Measurements from ENCODE around the gene CCDC117.

The CCDC117 gene

DNA sequence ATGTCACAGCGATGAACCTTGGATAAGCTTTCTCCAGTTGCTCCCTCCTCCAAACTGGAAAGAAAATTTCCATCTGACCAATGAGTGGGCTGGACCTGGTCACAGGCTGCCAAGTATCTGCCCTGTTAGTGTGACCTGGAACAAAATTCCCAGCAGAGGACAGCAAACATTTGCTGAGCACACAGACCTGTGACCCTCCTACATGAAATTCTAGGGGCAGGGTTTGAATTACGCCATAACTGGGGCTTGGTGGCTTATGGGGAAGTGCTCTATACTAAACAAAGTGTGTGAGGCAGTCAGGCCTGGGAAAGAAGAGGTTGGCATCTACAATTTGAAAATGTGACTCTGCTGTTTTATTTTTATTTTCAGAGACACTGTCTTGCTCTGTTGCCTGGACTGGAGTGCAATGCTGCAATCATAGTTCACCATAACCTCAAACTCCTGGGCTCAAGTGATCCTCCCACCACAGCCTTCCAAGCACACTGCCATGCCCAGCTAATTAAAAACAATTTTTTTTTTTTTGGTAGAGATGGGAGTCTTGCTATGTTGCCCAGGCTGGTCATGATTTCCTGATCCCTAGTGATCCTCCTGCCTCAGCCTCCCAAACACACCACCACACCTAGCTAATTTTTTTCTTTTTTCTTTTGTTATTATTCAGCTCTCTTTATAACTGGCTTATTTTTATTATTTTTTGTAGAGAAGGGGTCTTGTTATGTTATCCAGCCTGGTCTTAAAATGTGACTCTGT lies 41.5 kb downstream of the CCDC117 start:
- TF ChIP-seq POLR2A (IDR thresholded peaks at IDR 0.05; ENCODE audit: extremely low read depth, insufficient read length) (no peak), MYC (IDR thresholded peaks at IDR 0.05; ENCODE audit: low read depth, low read length) (0 out of 2 replicates have a peak, but pooled peaks have one; percentile 35)
- peak; percentile 91 for DNase-seq (ENCODE audit: low read depth)
- no peak overlapping the region for H3K4me3 ChIP-seq (ENCODE audit: low read depth, low read length)

DNA sequence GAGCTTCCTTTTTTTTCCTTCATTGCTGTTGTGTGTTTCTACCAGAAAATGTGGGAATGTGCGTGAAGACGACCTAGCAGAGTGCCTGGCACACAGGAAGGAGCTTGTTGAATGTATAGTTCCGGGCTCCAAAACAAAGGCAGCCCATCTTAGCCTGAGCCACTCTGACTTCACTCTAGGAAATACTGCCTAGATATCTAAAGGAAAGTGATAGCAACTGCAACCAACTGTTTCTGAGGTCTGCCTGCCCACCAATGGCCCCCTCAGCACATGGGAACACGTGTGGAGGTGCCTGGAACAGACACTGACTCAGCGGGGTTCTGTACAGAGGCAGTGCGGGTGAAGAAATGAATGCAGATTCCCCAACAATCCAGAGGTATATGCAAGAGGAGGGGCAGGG lies 42.6 kb downstream of the CCDC117 start:
- H3K4me3 ChIP-seq (ENCODE audit: low read depth, low read length) = no peak overlapping the region
- no peak for DNase-seq (ENCODE audit: low read depth)
- TF ChIP-seq, protein P1, sequence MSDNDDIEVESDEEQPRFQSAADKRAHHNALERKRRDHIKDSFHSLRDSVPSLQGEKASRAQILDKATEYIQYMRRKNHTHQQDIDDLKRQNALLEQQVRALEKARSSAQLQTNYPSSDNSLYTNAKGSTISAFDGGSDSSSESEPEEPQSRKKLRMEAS (IDR thresholded peaks at IDR 0.05; ENCODE audit: low read depth, low read length) = no peak
- TF ChIP-seq, protein P2, sequence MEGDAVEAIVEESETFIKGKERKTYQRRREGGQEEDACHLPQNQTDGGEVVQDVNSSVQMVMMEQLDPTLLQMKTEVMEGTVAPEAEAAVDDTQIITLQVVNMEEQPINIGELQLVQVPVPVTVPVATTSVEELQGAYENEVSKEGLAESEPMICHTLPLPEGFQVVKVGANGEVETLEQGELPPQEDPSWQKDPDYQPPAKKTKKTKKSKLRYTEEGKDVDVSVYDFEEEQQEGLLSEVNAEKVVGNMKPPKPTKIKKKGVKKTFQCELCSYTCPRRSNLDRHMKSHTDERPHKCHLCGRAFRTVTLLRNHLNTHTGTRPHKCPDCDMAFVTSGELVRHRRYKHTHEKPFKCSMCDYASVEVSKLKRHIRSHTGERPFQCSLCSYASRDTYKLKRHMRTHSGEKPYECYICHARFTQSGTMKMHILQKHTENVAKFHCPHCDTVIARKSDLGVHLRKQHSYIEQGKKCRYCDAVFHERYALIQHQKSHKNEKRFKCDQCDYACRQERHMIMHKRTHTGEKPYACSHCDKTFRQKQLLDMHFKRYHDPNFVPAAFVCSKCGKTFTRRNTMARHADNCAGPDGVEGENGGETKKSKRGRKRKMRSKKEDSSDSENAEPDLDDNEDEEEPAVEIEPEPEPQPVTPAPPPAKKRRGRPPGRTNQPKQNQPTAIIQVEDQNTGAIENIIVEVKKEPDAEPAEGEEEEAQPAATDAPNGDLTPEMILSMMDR (IDR thresholded peaks at IDR 0.05; ENCODE audit: low read depth, low read length) = no peak
- TF ChIP-seq MYC (IDR thresholded peaks at IDR 0.05; ENCODE audit: low read depth, low read length) = no peak
- TF ChIP-seq POLR2A (IDR thresholded peaks at IDR 0.05; ENCODE audit: extremely low read depth, insufficient read length) = no peak

DNA sequence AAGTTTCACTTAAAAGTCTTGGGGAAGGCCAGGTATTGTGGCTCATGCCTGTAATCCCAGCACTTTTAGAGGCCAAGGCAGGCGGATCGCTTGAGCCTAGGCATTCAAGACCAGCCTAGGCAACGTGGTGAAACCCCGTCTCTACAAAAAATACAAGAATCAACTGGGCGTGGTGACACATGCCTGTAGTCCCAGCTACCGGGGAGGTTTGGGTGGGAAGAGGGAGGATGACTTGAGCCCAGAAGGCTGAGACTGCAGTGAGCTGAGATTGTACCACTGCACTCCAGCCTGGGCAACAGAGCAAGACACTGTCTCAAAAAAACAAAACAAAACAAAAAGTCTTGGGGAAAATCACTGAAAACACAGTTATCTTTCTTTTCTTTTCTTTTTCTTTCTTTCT lies 43.2 kb downstream of the CCDC117 start:
- no peak for DNase-seq (ENCODE audit: low read depth)
- no peak overlapping the region for H3K4me3 ChIP-seq (ENCODE audit: low read depth, low read length)

DNA sequence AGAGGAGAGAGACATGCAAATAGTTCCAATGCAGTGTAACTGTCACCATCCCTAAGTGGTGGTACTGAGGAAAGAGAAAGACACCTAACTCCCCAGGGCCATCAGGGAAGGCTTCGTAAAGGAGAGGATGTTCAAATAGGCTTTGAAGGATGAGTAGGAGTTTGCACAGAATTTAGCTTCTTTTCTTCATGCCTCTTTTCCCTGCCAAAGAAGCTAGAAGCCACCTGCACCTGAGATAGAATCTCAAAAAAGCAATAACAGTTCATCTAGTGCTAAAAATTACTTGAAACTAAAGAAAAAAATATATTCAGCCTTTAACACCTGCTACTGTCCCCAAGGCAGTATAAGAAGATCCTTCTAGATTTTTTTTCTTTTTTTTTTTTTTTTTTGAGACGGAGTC lies 44.6 kb downstream of the CCDC117 start:
- no peak overlapping the region for H3K4me3 ChIP-seq (ENCODE audit: low read depth, low read length)
- TF ChIP-seq POLR2A (IDR thresholded peaks at IDR 0.05; ENCODE audit: extremely low read depth, insufficient read length) = no peak
- TF ChIP-seq, protein P1 (IDR thresholded peaks at IDR 0.05; ENCODE audit: low read depth, low read length) = no peak
- TF ChIP-seq, protein P2 (IDR thresholded peaks at IDR 0.05; ENCODE audit: low read depth, low read length) = no peak
- no peak for TF ChIP-seq MYC (IDR thresholded peaks at IDR 0.05; ENCODE audit: low read depth, low read length)

More for the DNA sequence above, 43.2 kb downstream of the CCDC117 start:
- TF ChIP-seq, protein P1 (IDR thresholded peaks at IDR 0.05; ENCODE audit: low read depth, low read length) = no peak
- TF ChIP-seq MYC (IDR thresholded peaks at IDR 0.05; ENCODE audit: low read depth, low read length) (no peak), POLR2A (IDR thresholded peaks at IDR 0.05; ENCODE audit: extremely low read depth, insufficient read length) (no peak)
- TF ChIP-seq, protein P2 (IDR thresholded peaks at IDR 0.05; ENCODE audit: low read depth, low read length) = no peak

DNA sequence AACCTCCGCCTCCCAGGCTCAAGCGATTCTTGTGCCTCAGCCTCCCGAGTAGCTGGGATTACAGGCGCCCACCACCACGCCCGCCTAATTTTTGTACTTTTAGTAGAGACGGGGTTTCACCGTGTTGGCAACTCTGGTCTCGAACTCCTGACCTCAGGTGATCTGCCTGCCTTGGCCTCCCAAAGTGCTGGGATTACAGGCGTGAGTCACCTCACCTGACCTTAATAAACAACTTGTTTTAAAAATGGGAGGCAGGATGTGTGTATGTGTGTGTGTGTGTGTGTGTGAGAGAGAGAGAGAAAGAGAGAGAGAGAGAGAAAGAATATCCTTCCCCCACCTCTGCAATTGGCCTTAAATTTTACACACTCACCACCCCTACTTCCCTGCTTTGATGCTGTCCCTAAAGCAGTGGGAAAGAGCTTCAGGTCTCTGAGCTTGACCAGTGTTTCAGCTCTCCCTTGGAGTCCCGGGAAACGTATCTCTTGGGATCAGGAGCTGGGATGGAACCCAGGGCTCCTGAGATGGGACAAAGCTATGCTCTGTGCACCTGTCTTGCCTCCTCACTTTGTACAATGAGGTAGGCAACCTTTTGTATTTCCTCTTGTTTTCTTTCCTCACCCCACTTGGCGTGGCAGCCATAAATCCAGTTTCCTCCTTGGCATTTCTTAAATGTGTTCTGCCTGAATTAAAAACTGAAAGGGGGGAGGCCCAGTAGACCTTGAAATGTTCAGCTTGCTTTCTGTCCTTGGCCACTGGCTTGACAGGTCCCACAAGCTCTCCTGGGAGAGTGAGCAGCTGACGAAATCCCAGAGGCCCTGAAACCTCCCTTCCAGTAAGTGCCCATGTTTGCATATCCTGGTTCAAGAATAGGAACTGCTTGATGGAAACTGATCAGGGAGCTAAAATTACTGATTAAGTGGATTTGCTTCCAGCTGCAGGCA lies 45.7 kb downstream of the CCDC117 start:
- TF ChIP-seq, protein P2 (IDR thresholded peaks at IDR 0.05; ENCODE audit: low read depth, low read length) = no peak
- TF ChIP-seq, protein P1 (IDR thresholded peaks at IDR 0.05; ENCODE audit: low read depth, low read length) = no peak
- TF ChIP-seq MYC (IDR thresholded peaks at IDR 0.05; ENCODE audit: low read depth, low read length) = no peak
- no peak for TF ChIP-seq POLR2A (IDR thresholded peaks at IDR 0.05; ENCODE audit: extremely low read depth, insufficient read length)
- no peak overlapping the region for H3K4me3 ChIP-seq (ENCODE audit: low read depth, low read length)
- DNase-seq (ENCODE audit: low read depth) = peak; percentile 76

More for the DNA sequence above, 44.6 kb downstream of the CCDC117 start:
- DNase-seq (ENCODE audit: low read depth) = no peak
